GM18498 (cell line): ENCODE results near the gene SFT2D1.

Source experiments
- ATAC-seq: cut with Tn5 transposase; IDR thresholded peaks from one replicate; pipeline ENCODE4 v1.9.1; 2021; ENCODE audit warnings: mild to moderate bottlenecking, moderate library complexity; ENCODE audit not compliant: unreplicated experiment

The SFT2D1 gene

DNA sequence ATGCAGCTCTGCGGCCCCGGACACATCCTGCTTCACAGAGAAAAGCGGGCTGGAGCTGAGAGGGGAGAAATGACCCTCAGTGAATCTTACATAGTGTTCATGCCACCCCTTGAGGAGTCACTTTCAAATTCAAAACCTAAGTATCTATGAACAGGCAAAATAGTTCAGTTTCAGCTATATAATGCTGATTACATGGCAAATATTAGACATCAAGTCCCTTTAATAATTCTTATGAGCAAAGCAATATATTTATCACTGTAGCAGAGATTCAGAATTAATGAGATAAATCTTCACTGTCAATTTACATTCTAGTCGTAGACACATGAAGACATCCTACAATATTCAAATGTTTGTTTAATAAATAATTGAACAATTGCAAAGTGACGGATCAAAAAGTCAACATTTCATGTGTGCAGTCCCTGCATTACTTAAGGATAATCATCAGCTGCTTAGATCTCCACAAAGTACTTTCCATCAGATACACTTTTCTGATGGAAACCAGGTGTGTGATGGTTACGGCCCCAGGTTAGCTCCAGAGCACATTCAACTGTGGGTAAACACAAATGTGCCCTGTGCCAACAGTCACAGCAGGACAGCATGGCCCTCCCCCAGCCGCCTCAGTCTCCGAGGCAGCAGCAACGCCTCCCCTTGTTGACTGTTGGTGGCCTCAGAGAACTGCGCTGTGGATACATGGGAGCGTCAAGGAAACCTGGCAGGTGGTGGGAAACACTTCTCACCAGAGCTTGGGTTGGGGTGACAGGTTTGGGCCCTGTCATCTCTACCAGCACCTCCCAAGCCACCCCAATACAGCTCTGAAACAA lies 33.4 kb downstream of the SFT2D1 start:
- no peak for ATAC-seq

DNA sequence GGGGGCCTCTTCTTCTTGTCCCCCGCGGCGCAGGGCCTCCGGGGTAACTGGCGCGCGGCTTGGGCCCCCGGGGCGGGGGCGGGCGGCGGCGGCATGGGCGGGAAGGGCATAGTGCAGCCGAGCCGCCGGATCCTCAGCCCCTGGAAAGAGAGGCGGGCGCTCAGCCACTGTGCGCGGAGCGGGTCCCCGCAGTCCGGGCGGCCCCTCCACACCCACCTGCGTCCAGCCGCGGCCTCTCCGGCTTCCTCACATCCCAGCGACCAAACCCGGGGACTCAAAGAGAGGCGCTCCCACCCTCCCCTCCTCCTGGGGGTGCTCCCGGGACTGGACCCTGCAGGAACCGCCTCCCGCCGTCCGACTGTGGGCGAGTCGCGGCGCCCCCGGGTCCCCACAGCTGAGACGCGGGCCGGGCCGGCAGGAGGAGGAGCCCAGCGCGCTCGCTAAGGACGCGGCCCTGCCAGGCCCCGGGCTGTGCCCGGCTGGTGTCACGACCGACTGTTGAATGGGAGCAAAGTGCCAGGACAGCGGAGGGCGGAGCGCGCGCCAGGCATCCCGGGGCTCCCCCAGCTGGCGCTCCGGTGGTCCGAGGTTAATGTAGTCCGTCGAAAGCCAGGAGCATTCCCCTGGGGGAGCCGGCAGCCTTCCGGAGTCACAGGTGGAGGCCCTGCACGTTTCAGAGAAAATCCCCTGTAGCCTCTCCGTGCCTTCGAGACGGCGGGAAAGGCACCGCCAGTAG lies 34.1 kb downstream of the SFT2D1 start, which contains the start of gene PRR18:
TSS of gene PRR18 (minus strand) at position 360 of the 736 bp plus-strand sequence. CDS start at position 110, 250 bp downstream.
- ATAC-seq: peak; percentile 55

DNA sequence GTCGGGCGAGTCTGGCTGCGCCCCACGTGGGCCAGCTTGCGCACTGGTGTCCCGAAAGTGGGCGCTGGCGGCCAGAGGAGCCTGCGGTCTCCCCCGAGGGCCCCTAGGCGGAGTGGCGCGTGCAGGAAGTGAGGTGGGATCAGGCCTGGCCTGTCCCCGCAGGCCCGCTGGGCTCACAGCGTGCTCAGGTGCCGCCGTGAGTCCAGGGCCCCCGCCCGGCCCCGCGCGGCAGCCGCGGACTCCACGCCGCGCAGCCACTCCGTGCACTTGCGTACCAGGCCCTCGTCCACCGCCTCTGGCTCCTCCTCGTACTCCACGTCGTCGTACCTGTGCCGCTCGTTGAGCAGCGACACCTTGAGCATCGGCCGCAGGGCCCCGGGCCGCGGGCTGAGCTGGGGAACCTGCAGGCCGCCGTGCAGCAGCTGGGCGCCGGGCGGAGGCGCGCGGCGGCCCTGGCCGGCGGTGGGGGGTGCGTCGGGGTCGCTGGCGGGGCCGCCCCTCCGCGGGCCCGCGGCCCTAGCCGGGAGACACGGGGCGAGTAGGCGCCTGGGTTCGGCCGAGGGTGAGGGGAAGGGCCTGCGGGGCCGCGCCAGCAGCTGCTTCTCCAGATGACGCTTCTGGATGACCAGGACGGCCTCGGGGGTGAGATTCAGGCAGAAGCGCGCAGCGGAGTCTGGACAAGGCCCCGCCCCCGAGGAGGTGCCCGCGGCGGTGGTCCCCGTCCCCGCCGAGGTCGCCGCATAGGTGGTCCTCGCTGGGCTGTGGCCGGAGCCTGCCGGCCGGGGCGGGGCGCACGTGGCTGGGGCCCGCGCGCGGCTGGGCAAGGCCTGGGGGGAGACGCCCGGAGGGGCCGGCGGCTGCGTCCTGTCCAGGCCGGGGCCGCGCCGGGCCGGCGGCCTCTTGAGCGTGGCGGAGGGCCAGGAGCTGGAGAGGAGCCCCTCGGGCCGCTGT lies 35.0 kb downstream of the SFT2D1 start:
- peak; percentile 34 for ATAC-seq

DNA sequence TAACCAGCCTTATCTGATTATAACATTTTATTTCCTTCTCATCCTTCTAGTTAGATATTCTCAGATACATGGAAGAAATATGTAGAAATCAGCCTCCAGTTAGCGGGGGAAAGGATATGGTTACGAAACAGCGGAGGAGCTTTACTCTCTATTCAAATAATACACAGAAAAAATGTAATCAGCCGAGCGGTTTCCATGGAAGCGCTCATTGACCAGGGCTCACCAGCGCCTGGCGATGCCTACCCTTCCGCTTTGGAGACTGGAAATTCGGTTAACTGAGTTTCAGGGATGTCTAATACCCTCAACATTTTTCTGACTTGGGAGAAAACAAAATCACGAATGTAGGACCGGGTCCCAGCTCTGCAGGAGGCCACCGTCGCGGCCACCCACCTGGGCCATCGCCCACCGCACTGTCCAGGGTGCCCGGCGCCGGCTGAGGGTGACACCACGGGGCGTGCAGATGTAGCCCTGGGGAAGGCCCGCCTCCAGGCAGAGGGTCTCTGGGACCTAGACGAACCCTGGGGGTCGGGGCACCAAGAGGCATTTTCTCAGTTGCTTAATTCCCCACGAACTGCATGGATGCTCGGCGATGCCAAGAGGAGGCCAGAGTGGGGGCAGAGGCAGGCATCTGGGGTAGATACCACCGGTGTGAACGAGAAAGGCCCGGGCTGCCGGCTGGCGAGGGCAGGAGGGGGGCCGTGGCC lies 35.8 kb downstream of the SFT2D1 start:
- no peak for ATAC-seq

DNA sequence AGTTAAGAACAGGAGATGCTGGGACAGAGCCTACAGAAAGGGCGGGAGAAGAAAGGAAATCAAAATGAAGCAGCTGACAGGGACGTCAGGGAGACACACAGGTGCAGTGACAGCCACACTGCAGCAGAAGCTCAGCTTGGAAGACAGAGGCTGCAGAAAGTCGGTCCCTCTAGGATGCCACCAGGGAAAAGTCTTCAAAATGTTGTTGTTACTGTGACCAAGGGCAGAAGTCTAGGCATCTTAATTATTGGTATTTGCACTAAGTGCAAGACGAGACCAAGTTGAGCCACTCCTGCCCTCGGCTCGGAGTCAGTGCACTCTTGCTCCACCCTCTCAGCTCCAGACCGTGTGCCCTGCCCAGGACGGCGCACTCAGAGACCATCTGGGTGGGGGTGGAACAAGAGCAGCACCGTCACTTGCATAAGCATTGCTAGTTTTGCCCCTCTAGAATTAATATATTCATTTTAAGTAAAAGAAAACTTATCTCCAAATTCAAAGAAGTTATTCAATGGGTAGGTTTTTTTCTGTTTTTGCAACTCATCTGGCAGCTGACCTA lies 36.7 kb downstream of the SFT2D1 start:
- ATAC-seq: no peak

DNA sequence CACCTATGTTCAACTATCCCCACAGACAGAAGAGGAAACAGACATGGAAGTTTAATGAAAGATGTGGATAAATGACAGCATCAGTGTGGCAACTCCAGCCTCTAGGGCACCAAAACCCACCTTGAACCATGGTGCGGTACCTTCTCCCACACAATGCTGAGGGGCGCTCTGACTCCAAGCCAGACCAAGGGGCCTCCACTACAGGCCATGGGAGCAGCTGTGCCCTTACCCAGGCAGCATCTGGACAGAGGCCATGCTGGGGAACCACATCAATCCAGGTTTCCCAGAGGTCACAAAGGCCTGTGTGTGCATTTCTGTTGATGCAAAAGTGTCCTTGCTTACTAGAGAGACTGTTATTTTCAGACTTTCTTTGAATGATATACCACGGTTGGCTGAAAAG lies 38.2 kb downstream of the SFT2D1 start:
- no peak for ATAC-seq

DNA sequence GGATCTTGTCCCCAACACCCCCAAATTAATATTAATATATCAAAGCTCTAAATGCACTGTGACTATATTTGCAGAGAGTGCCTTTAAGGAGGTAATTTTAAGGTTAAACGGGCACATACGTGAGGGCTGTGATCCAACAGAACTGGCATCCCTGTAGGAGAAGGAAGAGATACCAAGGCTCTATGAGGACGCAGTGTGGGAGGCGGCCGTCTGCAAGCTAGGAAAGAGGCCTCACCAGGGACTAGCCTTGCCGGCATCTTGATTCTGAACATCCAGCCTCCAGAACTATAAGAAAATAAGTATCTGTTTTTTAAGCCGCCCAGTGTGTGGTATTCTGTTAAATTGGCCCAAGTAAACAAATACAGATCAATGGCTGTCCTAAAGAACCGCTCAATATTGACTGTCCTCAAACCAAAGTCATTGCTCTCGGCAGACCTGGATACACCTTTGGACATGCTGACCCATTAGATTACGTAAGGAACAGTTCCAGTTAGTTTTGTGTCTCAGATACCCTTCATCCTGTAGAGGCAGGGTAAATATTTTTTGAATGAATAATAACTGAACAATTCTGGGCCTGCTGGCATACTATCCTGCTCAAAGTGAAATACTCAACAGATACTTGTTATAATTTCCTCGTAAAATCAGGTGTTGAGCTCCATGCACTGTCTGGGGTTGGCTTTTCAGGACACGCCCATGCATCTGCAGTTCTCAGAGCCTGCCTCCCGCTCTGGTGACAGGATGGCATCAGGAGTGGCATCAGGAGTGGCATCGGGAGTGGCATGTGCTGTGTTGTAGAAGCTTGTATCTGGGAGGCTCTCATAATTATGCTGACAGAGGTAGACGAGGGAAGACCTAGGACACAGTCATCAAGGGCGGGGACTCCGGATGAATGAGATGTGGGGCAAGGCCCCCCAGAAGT lies 40.5 kb downstream of the SFT2D1 start:
- ATAC-seq: no peak

DNA sequence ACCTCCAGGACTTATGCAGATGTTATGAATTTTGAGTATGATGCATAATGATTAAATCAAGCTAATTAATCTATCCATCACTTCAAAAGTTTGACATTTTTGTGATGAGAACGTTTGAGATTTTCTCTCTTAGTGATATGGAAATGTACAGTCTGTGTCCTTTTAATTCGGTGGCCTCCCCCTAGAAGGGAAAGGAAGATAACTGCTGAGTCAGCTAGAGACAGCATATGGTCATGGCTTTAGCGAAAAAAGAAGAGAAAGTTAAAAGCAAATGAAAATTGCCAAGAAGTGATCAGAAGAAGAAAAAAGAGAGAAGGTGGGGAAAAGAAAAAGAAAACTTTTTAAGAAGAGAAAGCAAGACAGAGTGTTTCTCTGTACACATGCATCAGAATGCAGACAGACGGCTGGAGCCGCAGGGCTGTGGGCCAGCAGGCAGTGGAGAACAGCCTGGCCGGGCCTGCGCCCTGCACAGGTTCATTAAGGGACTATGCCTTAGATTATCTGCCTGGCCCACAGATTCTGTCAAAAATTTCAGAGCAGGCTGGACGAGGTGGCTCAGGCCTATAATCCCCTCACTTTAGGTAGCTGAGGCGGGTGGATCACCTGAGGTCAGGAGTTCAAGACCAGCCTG lies 41.9 kb downstream of the SFT2D1 start:
- ATAC-seq: no peak

DNA sequence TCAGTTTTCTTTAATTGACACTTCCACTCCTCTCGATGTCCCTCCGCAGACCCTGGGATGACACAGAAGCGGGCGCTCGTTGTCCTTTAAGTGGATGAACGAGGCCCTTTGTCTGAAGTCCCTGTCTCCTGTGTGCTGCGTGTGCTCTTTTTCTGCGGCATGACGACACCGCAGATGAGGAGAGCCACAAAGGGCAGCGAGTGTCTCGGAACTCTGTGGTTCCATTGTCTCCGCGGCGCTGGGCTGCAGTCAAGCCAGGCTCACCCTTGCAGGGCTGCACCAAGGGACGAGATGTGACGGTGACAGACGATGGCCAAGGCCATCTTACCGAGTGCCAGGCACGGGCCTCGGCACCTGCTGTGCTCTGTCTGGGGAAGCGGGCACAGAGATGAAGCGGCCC lies 44.7 kb downstream of the SFT2D1 start:
- no peak for ATAC-seq

DNA sequence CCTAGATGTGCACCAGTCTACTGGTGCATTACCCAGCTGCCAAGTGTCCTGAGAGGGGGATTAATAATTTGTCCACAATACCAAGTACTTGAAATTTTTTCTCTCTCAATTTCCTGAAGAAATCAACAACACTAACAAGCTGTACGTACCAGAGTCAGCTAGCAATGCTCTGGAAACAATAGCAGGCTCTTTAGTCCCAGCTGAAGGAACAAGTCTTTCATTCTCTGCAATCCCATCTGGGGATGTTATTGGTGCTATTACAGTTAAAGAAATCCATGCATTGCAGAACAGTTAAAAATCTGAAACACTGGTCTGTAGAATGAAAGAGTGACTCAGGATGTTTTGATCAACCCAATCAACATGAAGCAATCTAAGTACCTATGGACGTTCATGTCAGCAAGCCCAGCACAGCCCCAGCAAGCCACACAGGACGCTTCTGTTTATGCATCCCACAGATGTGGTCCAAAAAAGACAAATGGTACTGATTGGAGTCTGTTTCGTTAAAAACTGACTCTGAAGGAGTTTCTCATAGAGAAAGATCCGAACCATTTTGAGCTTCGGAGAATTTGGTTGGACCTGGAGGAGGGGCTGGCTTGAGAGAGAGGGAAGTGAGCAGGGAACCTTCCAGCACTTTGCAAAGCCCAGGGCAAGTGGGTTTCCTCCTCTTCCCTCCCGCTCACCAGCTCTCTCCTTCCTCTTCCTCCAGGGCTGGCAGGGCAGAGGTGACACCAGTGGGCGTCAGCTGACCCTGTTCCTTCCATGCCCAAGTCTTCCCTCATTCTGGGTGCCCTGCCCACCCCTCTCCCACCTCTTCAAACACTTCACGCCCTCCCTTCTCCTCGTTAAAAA lies 46.1 kb downstream of the SFT2D1 start:
- no peak for ATAC-seq

DNA sequence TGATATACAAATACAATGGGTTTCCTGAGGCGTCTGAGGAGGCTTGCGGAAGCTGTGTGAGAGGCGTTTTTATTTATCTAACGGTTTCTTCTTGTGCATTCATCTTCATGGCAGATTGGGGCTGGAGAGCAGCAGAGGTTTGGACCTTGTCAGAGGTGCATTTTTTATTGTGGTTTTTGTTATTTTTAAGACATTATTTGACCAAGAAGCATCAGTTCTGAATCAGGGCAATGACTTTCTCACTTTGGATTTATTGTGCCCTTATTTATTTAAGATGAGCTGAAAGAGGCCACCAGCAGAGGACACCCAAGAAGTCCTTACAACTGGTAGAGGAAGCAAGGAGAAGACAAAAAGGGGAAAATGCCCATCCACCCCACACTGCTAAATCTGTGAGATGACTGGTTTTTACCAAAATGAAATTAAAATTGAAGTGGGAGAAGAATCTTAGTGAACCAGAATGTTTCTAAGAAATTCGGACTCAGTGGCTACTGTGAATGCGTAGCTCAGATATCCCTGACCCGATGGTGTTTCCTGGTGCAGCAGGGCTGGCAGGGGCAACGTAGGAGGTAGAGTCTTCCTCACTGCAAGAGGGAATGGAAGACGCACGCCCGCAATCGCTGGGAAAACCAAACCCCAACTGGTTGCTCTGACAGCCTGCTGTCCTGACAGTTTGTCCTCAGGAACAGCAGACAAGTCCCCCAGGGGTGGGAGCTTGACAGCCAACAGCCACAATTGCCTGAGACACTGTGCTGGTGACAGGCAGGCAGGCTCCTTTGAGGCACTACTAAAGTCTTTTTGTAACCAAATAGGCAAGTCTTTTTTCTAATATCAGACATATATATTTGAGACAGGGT lies 48.4 kb downstream of the SFT2D1 start:
- ATAC-seq: no peak

DNA sequence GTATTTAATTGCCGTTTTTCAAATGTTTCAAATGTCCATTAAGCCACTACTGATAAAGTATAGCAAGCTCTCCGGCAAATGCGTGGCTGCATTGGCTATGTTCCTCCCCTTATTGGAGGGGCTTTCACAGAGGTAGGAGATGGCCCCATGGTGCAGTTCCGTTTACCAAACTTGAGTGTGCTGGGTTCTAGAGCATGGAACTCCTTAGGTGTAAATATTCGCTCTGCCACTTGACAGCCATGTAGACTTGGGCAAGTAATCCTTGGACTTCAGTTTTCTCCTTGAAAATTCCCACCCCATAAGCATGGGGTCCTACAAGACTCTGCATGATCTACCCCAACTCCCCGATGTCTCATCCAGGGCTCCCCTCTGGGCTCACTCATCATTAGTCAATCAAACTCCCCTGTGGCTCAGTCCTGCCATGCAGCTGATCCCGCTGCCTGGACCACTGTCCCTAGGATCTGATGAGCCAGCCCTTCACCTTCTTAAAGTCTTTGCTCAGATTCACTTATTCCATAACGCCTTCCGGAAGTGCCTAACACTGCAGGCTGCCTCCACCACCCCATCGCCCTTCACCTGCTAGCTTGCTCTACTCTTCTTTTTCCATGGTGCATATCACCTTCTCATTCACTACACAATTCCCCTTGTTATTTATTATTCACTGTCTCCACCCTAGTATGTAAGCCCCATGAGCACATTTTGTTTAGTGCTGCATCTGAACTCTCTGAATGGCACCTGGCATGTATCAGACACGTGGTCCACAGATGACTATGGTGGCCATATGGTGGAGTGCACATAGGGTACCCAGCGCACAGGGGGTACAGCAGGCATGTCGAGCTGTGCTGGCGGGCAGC lies 52.9 kb downstream of the SFT2D1 start:
- no peak for ATAC-seq

DNA sequence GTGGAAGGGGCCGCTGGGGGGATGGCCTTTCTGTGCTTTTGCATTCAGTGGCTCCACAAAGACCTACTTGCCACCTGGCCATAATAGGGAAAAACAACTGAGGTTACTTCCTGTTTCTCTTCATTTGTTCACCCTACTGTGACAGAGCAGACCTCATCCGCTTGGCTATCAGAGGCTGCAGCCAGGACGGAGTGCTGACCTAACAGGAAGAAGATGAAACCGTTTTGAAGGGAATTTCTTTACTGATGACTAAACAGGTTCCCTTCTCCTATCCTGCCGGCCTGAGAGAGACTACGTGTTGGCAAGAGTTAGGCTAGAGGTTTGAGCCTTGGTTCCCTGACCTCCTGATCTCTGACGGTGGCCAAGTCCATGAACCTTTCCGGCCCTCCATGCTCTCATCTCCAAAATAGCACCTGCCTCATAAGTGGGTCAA lies 55.5 kb downstream of the SFT2D1 start:
- peak; percentile 91 for ATAC-seq

DNA sequence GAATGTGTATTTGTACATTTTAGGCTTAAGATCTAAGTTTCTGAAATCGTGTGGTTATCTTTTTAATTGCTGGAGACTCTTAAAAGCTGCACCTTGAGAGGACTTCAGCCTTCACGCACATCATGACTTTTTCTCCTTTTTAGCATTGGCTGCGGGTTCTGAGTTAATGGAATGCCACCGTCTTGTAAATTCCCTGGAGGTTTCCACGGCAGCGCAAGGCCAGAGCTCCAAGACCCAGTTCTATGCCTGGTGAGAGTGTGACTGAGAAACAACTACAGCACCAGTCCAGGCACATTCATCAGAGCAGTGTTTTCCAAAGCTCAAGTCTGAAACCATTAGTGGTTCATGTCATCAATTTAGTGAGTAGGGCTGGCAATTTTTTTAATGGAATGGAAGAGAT lies 57.1 kb downstream of the SFT2D1 start:
- no peak for ATAC-seq

DNA sequence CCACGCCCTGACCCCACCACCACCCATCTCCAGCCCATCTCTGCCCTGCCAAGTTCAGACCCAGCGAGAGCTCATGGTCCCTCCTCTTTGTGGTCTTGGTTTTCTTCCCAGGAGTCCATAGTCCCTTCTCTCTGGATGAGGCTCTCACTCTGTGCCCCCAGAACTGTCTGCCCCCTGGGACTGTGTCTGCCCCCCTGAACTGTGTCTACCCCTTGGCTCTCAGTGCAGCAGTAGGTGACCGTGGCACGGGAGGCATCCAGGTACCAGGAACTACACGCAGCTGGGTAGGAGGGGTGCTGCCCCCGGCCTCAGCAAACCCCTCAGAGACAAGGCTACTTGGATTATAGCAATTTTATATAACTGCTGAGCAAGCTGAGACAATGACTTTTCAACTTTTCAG lies 57.7 kb downstream of the SFT2D1 start:
- no peak for ATAC-seq
